AG09309 (cell line): ENCODE results near the gene NKD2.

Source experiments
- DNase-seq: peaks from one replicate; pipeline ENCODE4 v3.0.0-alpha.2; 2010; ENCODE audit warnings: low read depth
- H3K4me3 ChIP-seq: 2 replicates; pipeline ENCODE4 v1.5.1; 2011; ENCODE audit warnings: mild to moderate bottlenecking, low read depth, low read length, moderate library complexity; ENCODE audit not compliant: control insufficient read depth
- CTCF ChIP-seq: IDR thresholded peaks from 2 replicates; pipeline ENCODE4 v1.5.1; 2011; ENCODE audit warnings: mild to moderate bottlenecking, low read depth, low read length, inconsistent platforms; ENCODE audit not compliant: insufficient read depth, control insufficient read depth; ENCODE audit errors: missing control alignments

NKD2 gene

DNA sequence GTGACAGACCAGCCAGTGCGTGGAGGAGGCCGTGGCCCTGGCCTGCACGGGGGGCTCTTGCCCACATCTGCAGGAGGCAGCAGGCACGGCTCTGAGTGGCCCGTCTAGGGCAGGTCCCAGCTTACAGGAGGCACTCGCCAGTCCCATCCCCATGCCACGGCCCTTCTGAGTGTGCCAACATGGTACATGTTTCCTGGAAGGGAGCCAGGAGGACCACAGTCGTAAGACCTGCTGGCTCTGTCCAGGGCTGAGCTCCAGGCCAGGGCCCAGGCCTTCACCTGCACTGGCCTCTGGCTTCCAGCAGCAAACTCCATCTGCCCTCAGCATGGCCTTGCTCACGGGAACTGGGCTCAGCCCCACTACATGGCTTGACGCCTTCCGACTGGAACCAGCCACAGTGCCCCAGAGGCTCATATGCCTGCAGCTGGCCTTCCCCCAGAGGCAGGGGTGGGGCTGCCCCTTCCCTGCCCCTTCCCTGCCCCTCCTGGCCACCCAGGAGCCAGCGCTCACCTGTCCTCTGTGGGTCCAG lies 3.8 kb downstream of the NKD2 start:
- TF ChIP-seq CTCF = no peak
- no peak for DNase-seq
- no peak overlapping the region for H3K4me3 ChIP-seq

- DNase-seq = no peak
- TF ChIP-seq CTCF = no peak
- no peak overlapping the region for H3K4me3 ChIP-seq
These were observed 4.3 kb downstream of the NKD2 start for GRCh38 chr5:1012900-1013237.

GRCh38 chr5:1013238-1013947 lies 4.8 kb downstream of the NKD2 start:
- TF ChIP-seq CTCF = no peak
- no peak overlapping the region for H3K4me3 ChIP-seq
- no peak for DNase-seq

DNA sequence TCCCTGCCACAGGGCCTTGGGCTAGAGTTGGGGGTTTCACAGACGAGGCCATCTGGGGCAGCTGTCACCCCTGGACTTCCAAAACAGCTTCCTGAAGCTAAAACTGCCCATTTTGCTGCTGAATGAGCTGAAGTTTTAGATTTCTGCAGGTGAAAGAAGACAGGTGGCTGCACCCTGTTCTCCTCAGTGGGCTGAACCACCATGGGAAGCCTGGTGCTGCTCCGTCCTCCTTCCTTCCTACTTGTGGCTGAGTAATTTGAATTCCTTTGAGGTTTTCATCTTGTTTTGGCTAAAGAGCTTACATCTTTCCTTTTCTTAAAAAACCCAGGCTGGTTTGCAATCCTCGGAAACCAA lies 5.3 kb downstream of the NKD2 start:
- no peak overlapping the region for H3K4me3 ChIP-seq
- DNase-seq = no peak
- TF ChIP-seq CTCF = no peak

- H3K4me3 ChIP-seq = no peak overlapping the region
- no peak for DNase-seq
- TF ChIP-seq CTCF = no peak
These were observed 5.7 kb downstream of the NKD2 start for GRCh38 chr5:1014346-1014745.

DNA sequence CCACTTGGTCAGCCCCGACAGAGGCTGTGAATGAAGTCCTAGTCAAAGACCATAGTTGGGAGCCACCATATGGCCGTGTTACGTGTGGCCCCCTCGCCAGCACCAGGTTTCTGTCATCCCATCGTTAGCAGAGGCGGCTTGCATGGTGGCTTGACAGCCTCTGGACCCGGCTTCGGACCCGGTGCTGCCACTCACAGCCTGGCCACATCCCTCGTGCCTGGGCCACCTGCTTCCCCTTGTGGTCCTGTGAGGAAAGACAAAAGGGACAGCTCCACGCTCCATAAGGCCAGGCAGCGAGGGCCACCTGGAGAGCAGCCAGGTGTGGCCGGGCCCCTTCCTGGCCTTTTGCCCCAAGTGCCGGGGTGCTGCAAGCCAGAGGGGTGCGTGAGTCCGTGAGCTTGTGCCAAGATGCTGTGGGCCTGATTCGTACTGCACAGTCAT lies 6.2 kb downstream of the NKD2 start:
- no peak overlapping the region for H3K4me3 ChIP-seq
- TF ChIP-seq CTCF = no peak
- no peak for DNase-seq
